ENCODE results near the gene EZR. TPM values are rescaled to one million over a fixed set of nuclear protein-coding genes. Genes with fewer than 3 reads are reported as not detected.
A peak's percentile ranks its signal among the peaks of the same experiment; 100 is the strongest.
"Not testable (repeated sequence)": the region's sequence is repeated elsewhere in the genome, so short reads cannot be mapped to it uniquely, and the experiment has no call there.

Gene EZR
- total and polyA plus RNA-seq, 8 donors, result 69.5 to 317 (median 218) TPM

DNA sequence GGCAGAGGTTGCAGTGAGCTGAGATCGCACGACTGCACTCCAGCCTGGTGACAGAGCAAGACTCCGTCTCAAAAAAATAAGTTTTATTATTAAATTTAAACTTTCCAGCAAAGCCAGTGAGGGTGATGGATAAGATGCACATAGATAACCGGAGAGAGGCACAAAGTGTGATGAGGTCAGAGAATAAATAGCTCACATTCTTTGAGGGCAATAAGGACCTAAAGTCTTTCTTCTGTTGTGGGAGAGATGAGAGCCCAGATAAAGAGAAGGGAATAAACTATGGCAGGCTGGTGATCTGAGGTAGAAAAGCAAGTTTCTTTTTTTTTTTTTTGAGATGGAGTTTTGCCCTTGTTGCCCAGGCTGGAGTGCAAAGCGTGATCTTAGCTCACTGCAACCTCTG, 20.6 kb upstream of the EZR start:
- no peak for DNase-seq
- Histone ChIP-seq H3K27ac (no peak overlapping the region), H3K9me3 (no peaks in the 10 kb centered on the region), H3K27me3 (no peaks in the 10 kb centered on the region), H3K36me3 (no peaks in the 10 kb centered on the region), H3K4me3 (no peak overlapping the region), H3K4me1 (peaks cover 6 to 27% (median 11%) of the 10 kb centered on the region in 4 donors)
- TF ChIP-seq POLR2AphosphoS5 (IDR thresholded peaks at IDR 0.05) (no peak), EP300 (IDR thresholded peaks at IDR 0.05) (no peak), POLR2A (IDR thresholded peaks at IDR 0.05) (no peak)
- TF ChIP-seq, protein P1, sequence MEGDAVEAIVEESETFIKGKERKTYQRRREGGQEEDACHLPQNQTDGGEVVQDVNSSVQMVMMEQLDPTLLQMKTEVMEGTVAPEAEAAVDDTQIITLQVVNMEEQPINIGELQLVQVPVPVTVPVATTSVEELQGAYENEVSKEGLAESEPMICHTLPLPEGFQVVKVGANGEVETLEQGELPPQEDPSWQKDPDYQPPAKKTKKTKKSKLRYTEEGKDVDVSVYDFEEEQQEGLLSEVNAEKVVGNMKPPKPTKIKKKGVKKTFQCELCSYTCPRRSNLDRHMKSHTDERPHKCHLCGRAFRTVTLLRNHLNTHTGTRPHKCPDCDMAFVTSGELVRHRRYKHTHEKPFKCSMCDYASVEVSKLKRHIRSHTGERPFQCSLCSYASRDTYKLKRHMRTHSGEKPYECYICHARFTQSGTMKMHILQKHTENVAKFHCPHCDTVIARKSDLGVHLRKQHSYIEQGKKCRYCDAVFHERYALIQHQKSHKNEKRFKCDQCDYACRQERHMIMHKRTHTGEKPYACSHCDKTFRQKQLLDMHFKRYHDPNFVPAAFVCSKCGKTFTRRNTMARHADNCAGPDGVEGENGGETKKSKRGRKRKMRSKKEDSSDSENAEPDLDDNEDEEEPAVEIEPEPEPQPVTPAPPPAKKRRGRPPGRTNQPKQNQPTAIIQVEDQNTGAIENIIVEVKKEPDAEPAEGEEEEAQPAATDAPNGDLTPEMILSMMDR (IDR thresholded peaks at IDR 0.05), result no peak
- 92 to 99% (median 95%) methylated on average over 5 of the region's 5 CpGs for WGBS, 5 donors
- intact Hi-C loops (cut with DNase I; ENCODE audit: low total_unique reads), result no loop called here

DNA sequence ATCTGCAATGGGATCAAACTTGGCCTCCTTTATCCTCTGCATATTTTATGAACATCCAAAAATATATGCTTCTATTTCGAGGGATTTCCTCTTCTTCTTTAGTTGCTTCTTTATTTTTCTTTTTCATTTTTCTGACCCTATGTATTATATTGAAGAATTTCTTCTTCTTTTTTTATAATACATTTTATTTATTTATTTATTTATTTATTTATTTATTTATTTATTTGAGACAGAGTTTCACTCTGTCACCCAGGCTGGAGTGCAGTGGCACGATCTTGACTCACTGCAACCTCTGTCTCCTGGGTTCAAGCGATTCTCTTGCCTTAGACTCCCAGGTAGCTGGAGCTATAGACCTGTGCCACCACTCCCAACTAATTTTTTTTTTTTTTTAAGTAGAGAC, 19.6 kb upstream of the EZR start:
- peaks cover 6 to 18% (median 11%) of the 10 kb centered on the region in 4 donors for H3K4me1 ChIP-seq
- intact Hi-C loops (cut with DNase I; ENCODE audit: low total_unique reads); H3K36me3 ChIP-seq; DNase-seq; H3K4me3 ChIP-seq; H3K27ac ChIP-seq; H3K27me3 ChIP-seq; H3K9me3 ChIP-seq: not testable (repeated sequence)
- WGBS, 5 donors, result 92 to 99% (median 94%) methylated on average over 3 of the region's 3 CpGs

DNA sequence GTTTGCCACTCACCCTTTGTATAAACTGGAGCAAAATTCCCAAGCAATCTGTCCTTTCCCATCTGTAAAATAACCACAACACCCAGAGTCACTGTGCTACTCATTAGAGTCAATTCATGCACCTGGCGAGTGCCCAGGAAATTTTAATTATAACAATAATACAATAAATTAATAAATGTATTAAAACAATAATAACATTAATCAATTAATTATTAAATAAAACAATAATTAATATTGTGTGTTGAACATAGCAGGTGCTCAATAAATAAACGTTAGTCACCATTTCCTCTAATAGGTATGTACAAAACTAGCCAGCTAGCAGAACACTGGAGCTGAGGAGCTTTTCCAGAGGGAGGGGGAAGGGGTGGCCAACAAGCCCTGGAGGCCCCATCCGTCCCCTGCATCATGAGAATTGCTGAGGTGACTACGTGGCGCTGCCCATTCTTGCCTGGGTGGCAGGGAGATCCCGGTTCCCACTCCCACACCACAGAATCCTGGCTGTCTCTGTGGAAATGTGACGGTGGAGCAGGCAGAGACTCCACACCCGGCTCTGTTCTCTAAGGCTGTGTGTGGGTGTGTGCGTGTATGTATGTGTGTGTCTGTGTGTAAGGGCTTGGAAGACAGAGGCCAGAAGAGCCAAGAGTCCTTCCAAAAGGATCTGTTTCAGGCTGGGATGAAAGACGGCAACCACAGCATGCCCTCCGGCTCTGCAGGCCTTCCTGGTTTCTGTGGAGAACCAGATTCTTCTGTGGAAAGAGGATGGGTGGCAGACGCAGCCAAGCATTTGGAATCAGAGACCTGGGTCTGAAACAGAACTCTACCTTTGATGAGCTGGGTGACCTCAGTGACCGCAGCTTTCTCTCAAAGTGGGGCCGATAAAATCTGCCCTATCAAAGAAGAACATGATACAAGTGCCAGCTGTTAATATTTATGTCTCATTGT, 18.8 kb upstream of the EZR start:
- H3K4me1 ChIP-seq, result peaks cover 6 to 17% (median 11%) of the 10 kb centered on the region in 4 donors
- intact Hi-C loops (cut with DNase I; ENCODE audit: low total_unique reads), result no loop called here
- 77 to 84% (median 80%) methylated on average over 14 of the region's 14 CpGs for WGBS, 5 donors
- H3K27me3 ChIP-seq, result no peaks in the 10 kb centered on the region
- TF ChIP-seq POLR2A (IDR thresholded peaks at IDR 0.05) (no peak), EP300 (IDR thresholded peaks at IDR 0.05) (no peak), POLR2AphosphoS5 (IDR thresholded peaks at IDR 0.05) (no peak)
- TF ChIP-seq, protein P1 (IDR thresholded peaks at IDR 0.05), result no peak
- no peaks in the 10 kb centered on the region for H3K9me3 ChIP-seq
- no peaks in the 10 kb centered on the region for H3K36me3 ChIP-seq
- DNase-seq, result no peak
- H3K4me3 ChIP-seq, result no peak overlapping the region
- H3K27ac ChIP-seq, result no peak overlapping the region

DNA sequence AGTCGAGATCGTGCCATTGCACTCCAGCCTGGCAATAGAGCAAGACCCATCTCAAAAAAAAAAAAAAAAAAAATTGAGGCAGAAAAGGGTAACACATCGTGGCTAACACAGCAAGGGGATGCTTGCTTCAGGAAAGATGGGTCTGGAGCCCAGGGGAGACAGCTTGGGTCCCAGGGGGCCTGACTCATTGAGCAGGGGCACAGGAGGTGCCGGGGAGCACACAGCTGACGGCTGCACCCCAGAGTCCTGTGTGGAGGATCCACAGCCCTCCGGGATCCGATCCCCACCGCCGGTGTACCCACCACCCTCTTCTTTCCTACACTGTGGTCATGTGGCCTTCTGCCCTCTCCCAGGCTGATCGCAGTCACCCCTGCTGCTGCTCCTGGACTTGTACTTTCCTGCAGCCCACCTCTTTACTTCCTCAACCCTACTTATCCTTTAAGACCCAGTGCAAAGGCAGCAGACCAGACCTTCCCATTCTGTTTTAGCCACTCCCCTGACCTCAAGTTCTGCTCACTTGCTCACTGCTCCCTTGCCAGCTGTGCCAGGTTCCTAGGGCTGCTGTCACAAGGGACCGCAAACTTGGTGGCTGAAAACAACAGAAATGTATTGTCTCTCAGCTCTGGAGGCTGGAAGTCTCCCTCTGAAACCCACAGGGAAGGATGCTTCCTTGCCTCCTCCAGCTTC, 17.6 kb upstream of the EZR start:
- H3K36me3 ChIP-seq, result no peaks in the 10 kb centered on the region
- no peak for TF ChIP-seq POLR2A (IDR thresholded peaks at IDR 0.05)
- no peak for TF ChIP-seq EP300 (IDR thresholded peaks at IDR 0.05)
- TF ChIP-seq, protein P1 (IDR thresholded peaks at IDR 0.05), result no peak
- TF ChIP-seq POLR2AphosphoS5 (IDR thresholded peaks at IDR 0.05), result no peak
- H3K4me1 ChIP-seq, result peaks cover 6 to 17% (median 11%) of the 10 kb centered on the region in 4 donors
- no peaks in the 10 kb centered on the region for H3K9me3 ChIP-seq
- H3K4me3 ChIP-seq, result no peak overlapping the region
- peak overlapping the region in 2 of 5 donors; percentile 82 for H3K27ac ChIP-seq
- no peak for DNase-seq
- H3K27me3 ChIP-seq, result no peaks in the 10 kb centered on the region
- 90 to 95% (median 92%) methylated on average over 11 of the region's 11 CpGs for WGBS, 5 donors
- intact Hi-C loops (cut with DNase I; ENCODE audit: low total_unique reads), result no loop called here
